GM12878 (cell line): ENCODE measurements around the gene VPS54. TPM values are rescaled to one million over a fixed set of nuclear protein-coding genes. Genes with fewer than 3 reads are reported as not detected.

Experiments
- ATAC-seq: fragments of 200-7000 bp; cut with Tn5 transposase; 3 replicates; pipeline ENCODE4 v1.9.1; 2020; ENCODE audit warnings: mild to moderate bottlenecking, moderate library complexity
- BruUV-seq: library from RNA; stranded (reverse); fragments of 400-500 nt; replicated peaks from 2 replicates; lab custom pipeline; 2021; lab: Mats Ljungman, UMichigan
- CTCF ChIA-PET: fragments of 300-600 bp; sonication (Branson Sonifier 250); formaldehyde crosslinking; extraction: SDS; loops from one replicate; lab custom pipeline; 2021; ENCODE audit warnings: inconsistent platforms; lab: Yijun Ruan, JAX
- POLR2A ChIA-PET: fragments of 350-600 bp; formaldehyde crosslinking; extraction: SDS; loops from one replicate; lab custom pipeline; 2021; ENCODE audit warnings: inconsistent platforms; lab: Charles Lee
- RAD21 ChIA-PET: fragments of 300-600 bp; sonication (Branson Sonifier 250); formaldehyde crosslinking; loops from one replicate; lab custom pipeline; 2023; ENCODE audit warnings: antibody characterized with exemption; ENCODE audit not compliant: unreplicated experiment; lab: Charles Lee
- SMC1A ChIA-PET: fragments of 300-600 bp; sonication (Branson Sonifier 250); formaldehyde crosslinking; loops from one replicate; lab custom pipeline; 2023; ENCODE audit not compliant: unreplicated experiment, uncharacterized antibody; lab: Charles Lee
- DNase-seq: peaks from one replicate; pipeline ENCODE4 v3.0.0-alpha.2; 2011; ENCODE audit warnings: low read depth, low spot score
- FAIRE-seq: peaks from 3 replicates; lab custom pipeline; 2011; peaks lifted over from hg19 to GRCh38; lab: Jason Lieb, UNC
- H2AFZ ChIP-seq: 2 replicates; pipeline ENCODE4 v1.6.0; 2011; ENCODE audit warnings: low read depth, low read length, control low read depth; ENCODE audit not compliant: control insufficient read depth
- H3K27ac ChIP-seq: 2 replicates; pipeline ENCODE4 v1.5.1; 2011; ENCODE audit warnings: control low read depth; ENCODE audit not compliant: control insufficient read depth, insufficient read depth
- H3K27me3 ChIP-seq, 2 experiments: replicated peaks in 1 of 2; 2 replicates each; pipeline versions ENCODE4 v1.6.0 to v1.6.1; 2011; ENCODE audit warnings: low read length in 1 of 2; ENCODE audit not compliant: control insufficient read depth in 2 of 2, insufficient read depth in 2 of 2
- H3K36me3 ChIP-seq, 2 experiments: 2 replicates each; pipeline ENCODE4 v1.5.1; 2011; ENCODE audit warnings: low read length in 1 of 2; ENCODE audit not compliant: control insufficient read depth in 2 of 2, insufficient read depth in 2 of 2
- H3K4me1 ChIP-seq: 2 replicates; pipeline ENCODE4 v1.6.1; 2011; ENCODE audit warnings: mild to moderate bottlenecking, low read length, moderate library complexity, mixed read lengths; ENCODE audit not compliant: control insufficient read depth, insufficient read depth
- H3K4me2 ChIP-seq: 2 replicates; pipeline ENCODE4 v1.6.0; 2011; ENCODE audit warnings: control low read depth; ENCODE audit not compliant: control insufficient read depth, insufficient read depth
- H3K4me3 ChIP-seq: fragments of 200-600 bp; sonication (generic); 2 replicates; pipeline ENCODE4 v1.5.1; 2016
- H3K79me2 ChIP-seq: 2 replicates; pipeline ENCODE4 v1.6.0; 2011; ENCODE audit warnings: low read length; ENCODE audit not compliant: control insufficient read depth, insufficient read depth
- H3K9ac ChIP-seq: 2 replicates; pipeline ENCODE4 v1.8.0; 2011; ENCODE audit warnings: low read length, control low read depth, mixed read lengths; ENCODE audit not compliant: control insufficient read depth, insufficient read depth
- H3K9me3 ChIP-seq: replicated peaks from 3 replicates; pipeline ENCODE4 v1.5.1; 2011; ENCODE audit warnings: mild to moderate bottlenecking, low read length; ENCODE audit not compliant: control insufficient read depth, insufficient read depth
- H4K20me1 ChIP-seq: 2 replicates; pipeline ENCODE4 v1.6.0; 2011; ENCODE audit not compliant: control insufficient read depth, insufficient read depth
- KDM1A ChIP-seq: fragments of 200-600 bp; sonication (generic); IDR thresholded peaks from 2 replicates; pipeline ENCODE4 v1.6.1; 2016; ENCODE audit warnings: borderline replicate concordance
- MTA2 ChIP-seq: fragments of 450-650 bp; IDR thresholded peaks from 2 replicates; pipeline ENCODE4 v1.6.1; 2016; ENCODE audit warnings: low read depth, mild to moderate bottlenecking, moderate library complexity
- PML ChIP-seq: IDR thresholded peaks from 2 replicates; pipeline ENCODE4 v1.6.1; 2012; ENCODE audit warnings: low read length, inconsistent platforms
- SKIL ChIP-seq: fragments of 450-650 bp; IDR thresholded peaks from 2 replicates; pipeline ENCODE4 v1.6.1; 2017; ENCODE audit warnings: mild to moderate bottlenecking, low read depth, inconsistent platforms; ENCODE audit not compliant: poor library complexity, severe bottlenecking
- SMARCA5 ChIP-seq: fragments of 450-650 bp; IDR thresholded peaks from 2 replicates; pipeline ENCODE4 v1.6.1; 2017; ENCODE audit warnings: mild to moderate bottlenecking
- TCF3 ChIP-seq: IDR thresholded peaks from 2 replicates; pipeline ENCODE4 v1.6.1; 2012; ENCODE audit warnings: low read depth, mild to moderate bottlenecking, low read length, borderline replicate concordance; ENCODE audit not compliant: insufficient read depth
- WRNIP1 ChIP-seq: IDR thresholded peaks from 2 replicates; pipeline ENCODE4 v1.6.1; 2011; ENCODE audit warnings: low read depth, low read length, improper control_type of control experiment, borderline replicate concordance
- ZNF24 ChIP-seq: fragments of 450-650 bp; IDR thresholded peaks from 2 replicates; pipeline ENCODE4 v1.6.1; 2017; ENCODE audit warnings: antibody characterized with exemption, mild to moderate bottlenecking
- ZNF592 ChIP-seq: fragments of 450-650 bp; IDR thresholded peaks from 2 replicates; pipeline ENCODE4 v1.6.1; 2017; ENCODE audit warnings: mild to moderate bottlenecking, moderate library complexity
- WGBS: methylation state at CpG from one replicate; pipeline ENCODE4 v1.1.6; 2016; ENCODE audit warnings: low lambda C conversion rate; ENCODE audit not compliant: insufficient replicate concordance, insufficient coverage; ENCODE audit errors: missing lambda C conversion rate; 5-methylcytosine and 5-hydroxymethylcytosine counted together
- in situ Hi-C: fragments of 300-500 bp; cut with MboI; formaldehyde crosslinking; loops from 9 replicates; pipeline ENCODE4 v1.14.3; 2018; ENCODE audit warnings: mixed read lengths
- intact Hi-C: fragments of 100-400 bp; cut with micrococcal nuclease; formaldehyde crosslinking; loops from one replicate; pipeline ENCODE4 v1.14.2; 2022; ENCODE audit not compliant: unreplicated experiment
- polyA plus RNA-seq, 11 experiments: library from polyadenylated mRNA; depleted of rRNA in 4 of 11; unstranded in 6 of 11; stranded (reverse) in 5 of 11; fragments of >200 nt; fragmentation: Nextera tagmentation in 4 of 11; fragmentation: Illumina TruSeq in 1 of 11; extraction: Ambion mirVana in 4 of 11; extraction: Trizol in 1 of 11; gene quantifications; 1 replicate in 1 of 11; 2 replicates in 10 of 11; pipeline versions ENCODE4 v1.2.1 to v1.2.3, GENCODE V29; 2011 to 2016; ENCODE audit warnings: inconsistent platforms in 2 of 11, missing spikeins in 2 of 11, low read depth in 1 of 11
- total RNA-seq, 4 experiments: library from RNA; depleted of rRNA in 3 of 4; stranded (reverse); fragments of >200 nt in 3 of 4; fragmentation: Illumina TruSeq in 1 of 4; extraction: Trizol in 1 of 4; gene quantifications; 2 replicates each; pipeline versions ENCODE4 v1.2.1 to v1.2.3, GENCODE V29; 2013 to 2021

Gene VPS54
- total and polyA plus RNA-seq, 10 of the 15 experiments (the other 5 are each of a cell fraction or from before 2014, with no cell fraction given) = 1.6 to 16.2 (median 9.3) TPM

- CTCF ChIA-PET = interaction anchor here (1.5 to 14.9 kb wide), 5 partner anchors 8 to 155 kb away, joined by 4 to 170 read pairs (median 10); partner anchors contain the start of gene UGP2
- POLR2A ChIA-PET = interaction anchor here (1.0 to 3.1 kb wide), 4 partner anchors 8 to 263 kb away, joined by 3 to 20 read pairs (median 8); partner anchors contain the start of gene UGP2
- intact Hi-C loops = no loop called here
Observed at GRCh38 chr2:63853527-63854310, 165.5 kb downstream of the VPS54 start.

GRCh38 chr2:63851691-63852311, 167.4 kb downstream of the VPS54 start:
- POLR2A ChIA-PET = interaction anchor here (3.1 kb wide), 1 partner anchor 11 kb away, joined by 20 read pairs; the partner anchor contains the start of gene UGP2
- TF ChIP-seq ZNF592 = no peak
- TF ChIP-seq KDM1A = no peak
- TF ChIP-seq SKIL = no peak
- TF ChIP-seq TCF3 = no peak
- TF ChIP-seq MTA2 = no peak

More at GRCh38 chr2:63853527-63854310, 165.5 kb downstream of the VPS54 start:
- RAD21 ChIA-PET = no interaction called here
- no peak overlapping the region for H3K9ac ChIP-seq
- ATAC-seq = no peak
- H3K27me3 ChIP-seq = no peaks in the 10 kb centered on the region
- no peaks in the 10 kb centered on the region for H3K4me1 ChIP-seq
- no peaks in the 10 kb centered on the region for H3K9me3 ChIP-seq
- no peak overlapping the region for H3K4me3 ChIP-seq
- H4K20me1 ChIP-seq = peaks cover 3% of the 10 kb centered on the region; the same call in 1 of the 2 replicates
- SMC1A ChIA-PET = interaction anchor here (0.9 to 6.2 kb wide), 4 partner anchors 9 to 56 kb away, joined by 3 to 66 read pairs (median 6); partner anchors contain the start of gene UGP2
- no peak for DNase-seq
- H3K36me3 ChIP-seq = peaks cover 3 to 7% of the 10 kb centered on the region in 2 experiments; a peak in 2 of 4 replicates
- H2AFZ ChIP-seq = no peak overlapping the region
- in situ Hi-C loops = no loop called here
- no peak overlapping the region for H3K27ac ChIP-seq
- H3K79me2 ChIP-seq = peaks cover 51% of the 10 kb centered on the region
- BruUV-seq = no TSS peak
- H3K4me2 ChIP-seq = no peak overlapping the region
- WGBS = 82% methylated on average over 4 of the region's 4 CpGs
- no peak for FAIRE-seq
- TF ChIP-seq ZNF24 (no peak), PML (no peak), WRNIP1 (no peak), SMARCA5 (no peak)

More at GRCh38 chr2:63851691-63852311, 167.4 kb downstream of the VPS54 start:
- H3K79me2 ChIP-seq = peaks cover 65% of the 10 kb centered on the region
- in situ Hi-C loops (no loop called here), intact Hi-C loops (no loop called here)
- no peak overlapping the region for H3K4me2 ChIP-seq
- SMC1A ChIA-PET = interaction anchor here (1.2 to 6.2 kb wide), 4 partner anchors 8 to 255 kb away, joined by 3 to 66 read pairs (median 4); partner anchors contain the start of gene UGP2
- H3K27ac ChIP-seq = no peak overlapping the region
- DNase-seq = no peak
- RAD21 ChIA-PET = interaction anchor here (2.6 kb wide), 1 partner anchor 9 kb away, joined by 7 read pairs; no protein-coding TSS in a partner anchor
- no peak overlapping the region for H3K4me3 ChIP-seq
- H3K4me1 ChIP-seq = no peaks in the 10 kb centered on the region
- no peak for FAIRE-seq
- H3K27me3 ChIP-seq = no peaks in the 10 kb centered on the region
- peaks cover 3% of the 10 kb centered on the region; the same call in 1 of the 2 replicates for H4K20me1 ChIP-seq
- H3K36me3 ChIP-seq = no peaks in the 10 kb centered on the region
- no peak overlapping the region for H3K9ac ChIP-seq
- BruUV-seq = no TSS peak
- no peak overlapping the region for H2AFZ ChIP-seq
- WGBS = 100% methylated on average over 1 of the region's 1 CpG
- ATAC-seq = no peak
- peaks cover 1% of the 10 kb centered on the region; the same call in 1 of the 3 replicates for H3K9me3 ChIP-seq
- CTCF ChIA-PET = interaction anchor here (1.7 to 14.9 kb wide), 5 partner anchors 8 to 153 kb away, joined by 4 to 170 read pairs (median 13); partner anchors contain the start of gene UGP2
